Myocyte (in vitro differentiated cells): ENCODE data around the gene C5orf34. TPM values are rescaled to one million over a fixed set of nuclear protein-coding genes. Genes with fewer than 3 reads are reported as not detected.

ENCODE experiments used
- total RNA-seq: library from RNA; depleted of rRNA; stranded (reverse); fragments of >200 nt; gene quantifications from 2 replicates; pipeline ENCODE4 v1.2.3, GENCODE V29; 2014

C5orf34 gene
- total RNA-seq, 1 donor from 2014 or later: 3.6 TPM

Other genes with a start within 250 kb of the C5orf34 start
- gene HMGCS1, start 201.7 kb downstream of the C5orf34 start, total RNA-seq: 51.9 and 101 TPM in 2 replicates
- 0.05 and 0.43 TPM in 2 replicates for gene CCL28, start 102.8 kb downstream of the C5orf34 start, total RNA-seq
- 23.8 and 35.8 TPM in 2 replicates for gene TMEM267, start 31.3 kb downstream of the C5orf34 start, total RNA-seq
- gene PAIP1, start 41.9 kb upstream of the C5orf34 start, total RNA-seq: 131 and 141 TPM in 2 replicates
- 170 and 190 TPM in 2 replicates for gene NNT, start 88.0 kb upstream of the C5orf34 start, total RNA-seq